H54 (cell line): ENCODE results near the gene TBC1D2B.

ENCODE experiments used
- DNase-seq: peaks from one replicate; pipeline ENCODE4 v3.0.0; 2011; ENCODE audit warnings: low spot score, mixed read lengths; ENCODE audit not compliant: insufficient read length
- FAIRE-seq: peaks from 3 replicates; lab custom pipeline; 2011; peaks lifted over from hg19 to GRCh38; lab: Jason Lieb, UNC
- POLR2A ChIP-seq: IDR thresholded peaks from 2 replicates; pipeline ENCODE4 v1.6.1; 2011; ENCODE audit warnings: low read depth, mild to moderate bottlenecking, low read length

Gene TBC1D2B

GRCh38 chr15:78061963-78062427 is 15.5 kb downstream of the TBC1D2B start:
- TF ChIP-seq POLR2A: no peak
- FAIRE-seq (no peak), DNase-seq (no peak)

GRCh38 chr15:78060232-78060631 is 17.3 kb downstream of the TBC1D2B start:
- TF ChIP-seq POLR2A: no peak
- FAIRE-seq: no peak
- no peak for DNase-seq

GRCh38 chr15:78059110-78059839 is 18.2 kb downstream of the TBC1D2B start:
- TF ChIP-seq POLR2A: no peak
- no peak for FAIRE-seq
- DNase-seq: no peak

- no peak for TF ChIP-seq POLR2A
- FAIRE-seq: no peak
- no peak for DNase-seq
These were observed 19.0 kb downstream of the TBC1D2B start for GRCh38 chr15:78058401-78058935.

- no peak for FAIRE-seq
- no peak for TF ChIP-seq POLR2A
These were observed 19.7 kb downstream of the TBC1D2B start for GRCh38 chr15:78057803-78058202.

GRCh38 chr15:78056714-78057269 is 20.7 kb downstream of the TBC1D2B start:
- FAIRE-seq (no peak), DNase-seq (no peak)
- no peak for TF ChIP-seq POLR2A

More at GRCh38 chr15:78057803-78058202, 19.7 kb downstream of the TBC1D2B start:
- DNase-seq: no peak

- no peak for DNase-seq
- FAIRE-seq: no peak
- TF ChIP-seq POLR2A: no peak
These were observed 21.4 kb downstream of the TBC1D2B start for GRCh38 chr15:78055919-78056713.

GRCh38 chr15:78054966-78055365 is 22.5 kb downstream of the TBC1D2B start:
- TF ChIP-seq POLR2A: no peak
- DNase-seq (no peak), FAIRE-seq (no peak)

GRCh38 chr15:78054518-78054917 is 23.0 kb downstream of the TBC1D2B start:
- TF ChIP-seq POLR2A: no peak
- FAIRE-seq: no peak
- no peak for DNase-seq

GRCh38 chr15:78052545-78052944 is 25.0 kb downstream of the TBC1D2B start:
- FAIRE-seq (no peak), DNase-seq (no peak)
- TF ChIP-seq POLR2A: no peak

- DNase-seq (no peak), FAIRE-seq (no peak)
- TF ChIP-seq POLR2A: no peak
These were observed 25.5 kb downstream of the TBC1D2B start for GRCh38 chr15:78052001-78052401.

- no peak for DNase-seq
- TF ChIP-seq POLR2A: no peak
These were observed 25.9 kb downstream of the TBC1D2B start for GRCh38 chr15:78051596-78051995.

GRCh38 chr15:78050826-78051225 is 26.7 kb downstream of the TBC1D2B start:
- no peak for DNase-seq
- TF ChIP-seq POLR2A: no peak
- FAIRE-seq: no peak

More at GRCh38 chr15:78051596-78051995, 25.9 kb downstream of the TBC1D2B start:
- no peak for FAIRE-seq

GRCh38 chr15:78050441-78050809 is 27.1 kb downstream of the TBC1D2B start:
- DNase-seq: no peak
- no peak for TF ChIP-seq POLR2A
- FAIRE-seq: no peak
